HS-5 (cell line): Measurements from ENCODE around the gene CD22.

ENCODE experiments used
- DNase-seq: peaks from one replicate; pipeline ENCODE4 v3.0.0-alpha.2; 2012; ENCODE audit warnings: low read depth

The CD22 gene

GRCh38 chr19:35388277-35389054, 59.5 kb downstream of the CD22 start:
- DNase-seq: no peak

GRCh38 chr19:35389192-35389861, 60.3 kb downstream of the CD22 start:
- no peak for DNase-seq

GRCh38 chr19:35392742-35393715, 64.0 kb downstream of the CD22 start:
- DNase-seq: no peak

- DNase-seq: no peak
Measured at GRCh38 chr19:35395382-35396199, 66.6 kb downstream of the CD22 start.

GRCh38 chr19:35396240-35396885, 67.4 kb downstream of the CD22 start:
- no peak for DNase-seq
